HCT116 (cell line): ENCODE results near the gene KLF6. TPM values are rescaled to one million over a fixed set of nuclear protein-coding genes. Genes with fewer than 3 reads are reported as not detected.

Experiments used
- ATAC-seq: fragments of 200-7000 bp; cut with Tn5 transposase; 2 replicates; pipeline ENCODE4 v1.9.1; 2020; ENCODE audit warnings: mild to moderate bottlenecking, moderate library complexity
- BruUV-seq: library from RNA; stranded (reverse); fragments of 400-500 nt; replicated peaks from 2 replicates; lab custom pipeline; 2021; lab: Mats Ljungman, UMichigan
- CTCF ChIA-PET: fragments of 300-600 bp; sonication (Branson Sonifier 250); formaldehyde crosslinking; loops from one replicate; lab custom pipeline; 2021; ENCODE audit warnings: antibody characterized with exemption; lab: Charles Lee
- POLR2A ChIA-PET: fragments of 300-600, 350-600 bp; sonication (Branson Sonifier 250); formaldehyde crosslinking; loops from one replicate; lab custom pipeline; 2021; ENCODE audit warnings: antibody characterized with exemption; lab: Charles Lee
- RAD21 ChIA-PET, 2 experiments: fragments of 300-600 bp; sonication (Branson Sonifier 250); formaldehyde crosslinking; loops; one replicate each; lab custom pipeline; 2023; ENCODE audit warnings: low total read pairs in 2 of 2; ENCODE audit not compliant: uncharacterized antibody in 2 of 2, unreplicated experiment in 2 of 2, low non-redundant PET in 1 of 2; lab: Charles Lee
- DNase-seq: peaks from one replicate; pipeline ENCODE4 v3.0.0-alpha.2; 2010; ENCODE audit warnings: low read depth, low spot score
- H2AFZ ChIP-seq: fragments of 200-600 bp; shearing (Covaris generic), sonication (generic); 2 replicates; pipeline ENCODE4 v1.6.1; 2017; ENCODE audit warnings: low read depth, mixed run types, mixed read lengths, antibody characterized with exemption, low read length; ENCODE audit not compliant: poor library complexity, severe bottlenecking
- H3K27ac ChIP-seq: 2 replicates; pipeline ENCODE4 v1.5.1; 2012; ENCODE audit warnings: low read depth, low read length
- H3K27me3 ChIP-seq: fragments of 200-600 bp; sonication (generic); 2 replicates; pipeline ENCODE4 v1.6.1; 2016; ENCODE audit warnings: mixed run types, low read length, mixed read lengths; ENCODE audit not compliant: insufficient read depth
- H3K36me3 ChIP-seq, 2 experiments: fragments of 200-500 bp in 1 of 2; fragments of 200-600 bp in 1 of 2; sonication (Bioruptor generic) in 1 of 2; sonication (generic) in 1 of 2; 2 replicates each; pipeline versions ENCODE4 v1.5.1 to v1.6.1; 2014 to 2016; ENCODE audit warnings: low read length in 2 of 2, inconsistent platforms in 1 of 2, mixed read lengths in 1 of 2, mixed run types in 1 of 2; ENCODE audit not compliant: insufficient read depth in 2 of 2, control insufficient read depth in 1 of 2
- H3K4me1 ChIP-seq, 2 experiments: fragments of 200-600 bp in 1 of 2; sonication (generic) in 1 of 2; 2 replicates each; pipeline versions ENCODE4 v1.5.1 to v1.6.1; 2012 to 2017; ENCODE audit warnings: low read length in 2 of 2, inconsistent platforms in 1 of 2, mild to moderate bottlenecking in 1 of 2, mixed read lengths in 1 of 2, mixed run types in 1 of 2, moderate library complexity in 1 of 2; ENCODE audit not compliant: insufficient read depth in 2 of 2, control insufficient read depth in 1 of 2
- H3K4me2 ChIP-seq: fragments of 200-600 bp; sonication (generic); 2 replicates; pipeline ENCODE4 v1.6.1; 2017; ENCODE audit warnings: mixed run types, low read length, mixed read lengths
- H3K4me3 ChIP-seq, 2 experiments: fragments of 200-600 bp in 1 of 2; sonication (generic) in 1 of 2; replicated peaks in 1 of 2; 2 replicates each; pipeline ENCODE4 v1.5.1; 2011 to 2016; ENCODE audit warnings: low read length in 2 of 2, control low read depth in 1 of 2, low read depth in 1 of 2, mild to moderate bottlenecking in 1 of 2, mixed read lengths in 1 of 2, mixed run types in 1 of 2
- H3K79me2 ChIP-seq: fragments of 200-600 bp; sonication (generic); 2 replicates; pipeline ENCODE4 v1.6.1; 2017; ENCODE audit warnings: mild to moderate bottlenecking, mixed run types, low read length, moderate library complexity, mixed read lengths; ENCODE audit not compliant: insufficient read depth
- H3K9ac ChIP-seq: fragments of 200-600 bp; sonication (generic); 2 replicates; pipeline ENCODE4 v1.6.1; 2016; ENCODE audit warnings: low read length, mixed read lengths
- H3K9me2 ChIP-seq: fragments of 200-600 bp; sonication (generic), shearing (Covaris generic); 2 replicates; pipeline ENCODE4 v1.6.1; 2017; ENCODE audit warnings: mixed run types, mild to moderate bottlenecking, moderate library complexity; ENCODE audit not compliant: insufficient read depth
- H3K9me3 ChIP-seq, 2 experiments: fragments of 200-500 bp in 1 of 2; fragments of 200-600 bp in 1 of 2; sonication (Bioruptor generic) in 1 of 2; sonication (generic) in 1 of 2; 2 replicates each; pipeline ENCODE4 v1.6.1; 2014 to 2017; ENCODE audit warnings: low read length in 2 of 2, mixed read lengths in 2 of 2, inconsistent platforms in 1 of 2, low read depth in 1 of 2, mild to moderate bottlenecking in 1 of 2, mixed run types in 1 of 2, moderate library complexity in 1 of 2; ENCODE audit not compliant: control insufficient read depth in 1 of 2, insufficient read depth in 1 of 2
- H4K20me1 ChIP-seq: fragments of 200-600 bp; sonication (generic), shearing (Covaris generic); 2 replicates; pipeline ENCODE4 v1.6.1; 2017; ENCODE audit warnings: mixed run types, mild to moderate bottlenecking, moderate library complexity; ENCODE audit not compliant: insufficient read depth
- CEBPB ChIP-seq: IDR thresholded peaks from 2 replicates; pipeline ENCODE4 v1.6.1; 2012; ENCODE audit warnings: low read depth
- EZH2 ChIP-seq: fragments of 200-600 bp; sonication (generic); IDR thresholded peaks from 2 replicates; pipeline ENCODE4 v1.6.1; 2017; ENCODE audit warnings: antibody characterized with exemption, mixed run types
- EZH2phosphoT487 ChIP-seq: fragments of 200-600 bp; IDR thresholded peaks from 2 replicates; pipeline ENCODE4 v1.6.1; 2018; ENCODE audit warnings: antibody characterized with exemption, borderline replicate concordance
- JUND ChIP-seq: IDR thresholded peaks from 2 replicates; pipeline ENCODE4 v1.6.1; 2012
- POLR2A ChIP-seq: IDR thresholded peaks from 2 replicates; pipeline ENCODE4 v1.7.0; 2011; ENCODE audit warnings: borderline replicate concordance; ENCODE audit not compliant: insufficient read depth, insufficient read length; ENCODE audit errors: extremely low read depth
- RAD21 ChIP-seq: IDR thresholded peaks from 2 replicates; pipeline ENCODE4 v1.6.1; 2012; ENCODE audit warnings: low read depth, mild to moderate bottlenecking
- SIN3A ChIP-seq: IDR thresholded peaks from 2 replicates; pipeline ENCODE4 v1.6.1; 2012; ENCODE audit warnings: low read depth
- SP1 ChIP-seq: IDR thresholded peaks from 2 replicates; pipeline ENCODE4 v1.6.1; 2012; ENCODE audit warnings: low read depth
- SRF ChIP-seq: IDR thresholded peaks from 2 replicates; pipeline ENCODE4 v1.6.1; 2012; ENCODE audit warnings: low read depth
- TCF7L2 ChIP-seq: IDR thresholded peaks from 2 replicates; pipeline ENCODE4 v1.7.0; 2011; ENCODE audit warnings: borderline replicate concordance, inconsistent platforms; ENCODE audit not compliant: insufficient read depth, insufficient read length; ENCODE audit errors: extremely low read depth
- YY1 ChIP-seq: IDR thresholded peaks from 2 replicates; pipeline ENCODE4 v1.6.1; 2011; ENCODE audit warnings: low read length, low read depth, moderate library complexity, mild to moderate bottlenecking; ENCODE audit not compliant: insufficient replicate concordance; ENCODE audit errors: extremely low read depth
- ZFX ChIP-seq: fragments of 450-650 bp; IDR thresholded peaks from 2 replicates; pipeline ENCODE4 v1.6.1; 2017
- intact Hi-C: fragments of 100-400 bp; cut with micrococcal nuclease; formaldehyde crosslinking; loops from 2 replicates; pipeline ENCODE4 v1.10.0; 2022
- total RNA-seq: library from RNA; stranded (reverse); gene quantifications from one replicate; pipeline ENCODE4 v1.2.1, GENCODE V29; 2021; ENCODE audit not compliant: unreplicated experiment

Gene KLF6
- total RNA-seq, 1 experiment from 2014 or later, result 82.2 TPM

GRCh38 chr10:3762309-3762708 lies 22.7 kb downstream of the KLF6 start:
- Histone ChIP-seq H3K36me3 (no peaks in the 10 kb centered on the region), H3K9ac (peak overlapping the region; percentile 62), H3K27ac (peak overlapping the region; percentile 72), H3K9me3 (no peaks in the 10 kb centered on the region), H2AFZ (peak overlapping the region; percentile 63), H3K4me3 (peak overlapping the region; percentile 40 to 60), H3K27me3 (no peaks in the 10 kb centered on the region), H3K4me2 (peak overlapping the region; percentile 98), H3K79me2 (no peaks in the 10 kb centered on the region), H3K9me2 (no peaks in the 10 kb centered on the region)
- no TSS peak for BruUV-seq
- RAD21 ChIA-PET, result no interaction called here
- POLR2A ChIA-PET, result interaction anchor here (0.8 to 3.9 kb wide), 4 partner anchors 13 to 23 kb away, joined by 3 to 27 read pairs (median 6); partner anchors contain the start of gene KLF6
- CTCF ChIA-PET, result interaction anchor here (1.3 kb wide), 1 partner anchor 12 kb away, joined by 3 read pairs; no protein-coding TSS in a partner anchor
- no peak for DNase-seq
- no peak for TF ChIP-seq SIN3A
- TF ChIP-seq EZH2phosphoT487, result no peak
- TF ChIP-seq JUND, result no peak
- no peak for TF ChIP-seq SRF
- no peak for TF ChIP-seq YY1
- no peak; the same call in 1 of the 2 replicates for TF ChIP-seq RAD21
- no peak for TF ChIP-seq EZH2
- no peak for TF ChIP-seq POLR2A
- TF ChIP-seq SP1, result no peak
- TF ChIP-seq CEBPB, result no peak
- TF ChIP-seq, all 23 proteins: peak for 0
- no peak for ATAC-seq
- Histone ChIP-seq H3K4me1 (peaks cover 31 to 78% of the 10 kb centered on the region in 2 experiments), H4K20me1 (no peaks in the 10 kb centered on the region)
- intact Hi-C loops, result loop anchor here (5.0 to 10.0 kb wide), 3 partner anchors 90 to 668 kb away; no protein-coding TSS in a partner anchor

- H3K4me2 ChIP-seq, result peak overlapping the region; percentile 98
- H3K4me3 ChIP-seq, result peak overlapping the region; percentile 40 to 60; a peak in 3 of 4 replicates
- no peaks in the 10 kb centered on the region for H3K36me3 ChIP-seq
- DNase-seq, result peak; percentile 57
- H3K4me1 ChIP-seq, result peaks cover 31 to 82% of the 10 kb centered on the region in 2 experiments
- no peaks in the 10 kb centered on the region for H4K20me1 ChIP-seq
- no peak for TF ChIP-seq ZFX
- no peak for TF ChIP-seq TCF7L2
- no peaks in the 10 kb centered on the region for H3K79me2 ChIP-seq
- RAD21 ChIA-PET, result no interaction called here
- H3K27ac ChIP-seq, result peak overlapping the region; percentile 72
- H2AFZ ChIP-seq, result no peak overlapping the region
- peak overlapping the region; percentile 62 for H3K9ac ChIP-seq
- no peaks in the 10 kb centered on the region for H3K9me3 ChIP-seq
- no peaks in the 10 kb centered on the region for H3K9me2 ChIP-seq
- POLR2A ChIA-PET, result interaction anchor here (0.8 to 3.9 kb wide), 4 partner anchors 13 to 23 kb away, joined by 3 to 27 read pairs (median 6); partner anchors contain the start of gene KLF6
- H3K27me3 ChIP-seq, result no peaks in the 10 kb centered on the region
- intact Hi-C loops, result loop anchor here (5.0 to 10.0 kb wide), 3 partner anchors 90 to 667 kb away; no protein-coding TSS in a partner anchor
- no TSS peak for BruUV-seq
- peak; percentile 74 for ATAC-seq
- CTCF ChIA-PET, result interaction anchor here (1.3 kb wide), 1 partner anchor 13 kb away, joined by 3 read pairs; no protein-coding TSS in a partner anchor
Measured at GRCh38 chr10:3761904-3762303, 23.1 kb downstream of the KLF6 start.
